Endothelial cell (in vitro differentiated cells): ENCODE data around the gene SECISBP2. TPM values are rescaled to one million over a fixed set of nuclear protein-coding genes. Genes with fewer than 3 reads are reported as not detected.

Experiments used
- DNase-seq: peaks from one replicate; pipeline ENCODE4 v3.0.0; 2021; ENCODE audit warnings: low spot score
- H3K27ac Mint-ChIP-seq: one replicate; pipeline ENCODE4 v1.8.0; 2021; ENCODE audit warnings: mixed read lengths, inconsistent platforms; ENCODE audit not compliant: unreplicated experiment
- H3K27me3 Mint-ChIP-seq: one replicate; pipeline ENCODE4 v1.8.0; 2021; ENCODE audit warnings: mild to moderate bottlenecking, moderate library complexity, mixed read lengths, inconsistent platforms; ENCODE audit not compliant: unreplicated experiment
- H3K36me3 Mint-ChIP-seq: one replicate; pipeline ENCODE4 v1.8.0; 2021; ENCODE audit warnings: mild to moderate bottlenecking, low read depth, mixed read lengths, inconsistent platforms; ENCODE audit not compliant: unreplicated experiment
- H3K4me1 Mint-ChIP-seq: one replicate; pipeline ENCODE4 v1.8.0; 2021; ENCODE audit warnings: mild to moderate bottlenecking, mixed read lengths, inconsistent platforms; ENCODE audit not compliant: unreplicated experiment
- H3K4me3 Mint-ChIP-seq: one replicate; pipeline ENCODE4 v1.8.0; 2021; ENCODE audit warnings: mild to moderate bottlenecking, mixed read lengths, inconsistent platforms; ENCODE audit not compliant: unreplicated experiment
- H3K9me3 Mint-ChIP-seq: one replicate; pipeline ENCODE4 v1.8.0; 2021; ENCODE audit warnings: mixed read lengths, inconsistent platforms; ENCODE audit not compliant: unreplicated experiment
- total RNA-seq: library from RNA; stranded (reverse); fragmentation: NEBNext Ultra II Directional; extraction: Animal tissue kit (Norgen Biotek cat#: 25700); gene quantifications from one replicate; pipeline ENCODE4 v1.2.1, GENCODE V29; 2021; ENCODE audit not compliant: unreplicated experiment
- TF ChIP-seq, protein P1 (sequence below): fragments of 200-600 bp; sonication (generic); IDR thresholded peaks from one replicate; pipeline ENCODE4 v1.5.0; 2021; ENCODE audit warnings: antibody characterized with exemption; ENCODE audit not compliant: unreplicated experiment

Gene SECISBP2
- total RNA-seq, 1 donor from 2014 or later, result 41.3 TPM

DNA sequence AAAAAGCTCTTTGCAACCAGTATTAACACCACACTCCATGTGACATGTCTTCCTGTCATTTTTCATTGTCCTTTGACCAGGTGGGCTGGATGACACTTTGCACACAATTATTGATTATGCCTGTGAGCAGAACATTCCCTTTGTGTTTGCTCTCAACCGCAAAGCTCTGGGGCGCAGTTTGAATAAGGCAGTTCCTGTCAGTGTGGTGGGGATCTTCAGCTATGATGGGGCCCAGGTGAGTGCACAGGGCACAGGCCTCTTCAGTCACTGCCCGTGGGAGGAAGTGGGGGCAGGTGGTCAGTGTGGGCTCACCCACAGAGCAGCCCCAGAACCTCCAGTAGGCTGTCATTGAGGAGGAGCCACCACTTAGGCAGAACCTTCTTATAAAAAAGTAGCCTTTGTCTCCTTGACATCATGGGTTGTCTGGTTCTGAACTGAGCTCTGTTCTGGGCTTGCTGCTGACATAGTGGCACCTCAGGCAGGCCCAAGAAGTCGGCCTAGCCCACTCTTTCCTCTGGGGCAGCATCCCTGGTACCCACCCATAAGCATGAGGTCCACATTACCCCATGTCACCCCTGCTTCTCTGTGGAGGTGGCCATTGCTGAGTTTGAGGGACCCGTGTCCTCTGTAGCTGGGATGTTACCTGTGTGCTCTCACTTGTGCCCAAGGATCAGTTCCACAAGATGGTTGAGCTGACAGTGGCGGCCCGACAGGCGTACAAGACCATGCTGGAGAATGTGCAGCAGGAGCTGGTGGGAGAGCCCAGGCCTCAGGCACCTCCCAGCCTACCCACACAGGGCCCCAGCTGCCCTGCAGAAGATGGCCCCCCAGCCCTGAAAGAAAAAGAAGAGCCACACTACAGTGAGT is 39.3 kb downstream of the SECISBP2 start:
- Mint-ChIP-seq H3K27ac (no peak overlapping the region), H3K9me3 (no peaks in the 10 kb centered on the region), H3K27me3 (peaks cover 3% of the 10 kb centered on the region), H3K4me3 (no peak overlapping the region), H3K4me1 (peaks cover 14% of the 10 kb centered on the region), H3K36me3 (peaks cover 40% of the 10 kb centered on the region)
- no peak for DNase-seq
- TF ChIP-seq, protein P1, sequence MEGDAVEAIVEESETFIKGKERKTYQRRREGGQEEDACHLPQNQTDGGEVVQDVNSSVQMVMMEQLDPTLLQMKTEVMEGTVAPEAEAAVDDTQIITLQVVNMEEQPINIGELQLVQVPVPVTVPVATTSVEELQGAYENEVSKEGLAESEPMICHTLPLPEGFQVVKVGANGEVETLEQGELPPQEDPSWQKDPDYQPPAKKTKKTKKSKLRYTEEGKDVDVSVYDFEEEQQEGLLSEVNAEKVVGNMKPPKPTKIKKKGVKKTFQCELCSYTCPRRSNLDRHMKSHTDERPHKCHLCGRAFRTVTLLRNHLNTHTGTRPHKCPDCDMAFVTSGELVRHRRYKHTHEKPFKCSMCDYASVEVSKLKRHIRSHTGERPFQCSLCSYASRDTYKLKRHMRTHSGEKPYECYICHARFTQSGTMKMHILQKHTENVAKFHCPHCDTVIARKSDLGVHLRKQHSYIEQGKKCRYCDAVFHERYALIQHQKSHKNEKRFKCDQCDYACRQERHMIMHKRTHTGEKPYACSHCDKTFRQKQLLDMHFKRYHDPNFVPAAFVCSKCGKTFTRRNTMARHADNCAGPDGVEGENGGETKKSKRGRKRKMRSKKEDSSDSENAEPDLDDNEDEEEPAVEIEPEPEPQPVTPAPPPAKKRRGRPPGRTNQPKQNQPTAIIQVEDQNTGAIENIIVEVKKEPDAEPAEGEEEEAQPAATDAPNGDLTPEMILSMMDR, result no peak

GRCh38 chr9:89358376-89358916 is 40.1 kb downstream of the SECISBP2 start:
- TF ChIP-seq, protein P1, result no peak
- no peak overlapping the region for H3K4me3 Mint-ChIP-seq
- peaks cover 36% of the 10 kb centered on the region for H3K36me3 Mint-ChIP-seq
- DNase-seq, result no peak
- H3K9me3 Mint-ChIP-seq, result no peaks in the 10 kb centered on the region
- H3K27me3 Mint-ChIP-seq, result peaks cover 3% of the 10 kb centered on the region
- peaks cover 14% of the 10 kb centered on the region for H3K4me1 Mint-ChIP-seq
- H3K27ac Mint-ChIP-seq, result no peak overlapping the region

- Mint-ChIP-seq H3K36me3 (peaks cover 35% of the 10 kb centered on the region), H3K27ac (no peak overlapping the region), H3K4me1 (peaks cover 14% of the 10 kb centered on the region), H3K4me3 (no peak overlapping the region), H3K9me3 (no peaks in the 10 kb centered on the region), H3K27me3 (peaks cover 3% of the 10 kb centered on the region)
- DNase-seq, result no peak
- TF ChIP-seq, protein P1, result no peak
These were observed 40.7 kb downstream of the SECISBP2 start for GRCh38 chr9:89358985-89359384.

GRCh38 chr9:89359751-89360261 is 41.5 kb downstream of the SECISBP2 start:
- Mint-ChIP-seq H3K36me3 (peaks cover 33% of the 10 kb centered on the region), H3K9me3 (no peaks in the 10 kb centered on the region), H3K27me3 (peaks cover 3% of the 10 kb centered on the region), H3K4me1 (peaks cover 14% of the 10 kb centered on the region), H3K4me3 (peak overlapping the region; percentile 57), H3K27ac (peak overlapping the region; percentile 59)
- no peak for DNase-seq
- TF ChIP-seq, protein P1, result no peak

DNA sequence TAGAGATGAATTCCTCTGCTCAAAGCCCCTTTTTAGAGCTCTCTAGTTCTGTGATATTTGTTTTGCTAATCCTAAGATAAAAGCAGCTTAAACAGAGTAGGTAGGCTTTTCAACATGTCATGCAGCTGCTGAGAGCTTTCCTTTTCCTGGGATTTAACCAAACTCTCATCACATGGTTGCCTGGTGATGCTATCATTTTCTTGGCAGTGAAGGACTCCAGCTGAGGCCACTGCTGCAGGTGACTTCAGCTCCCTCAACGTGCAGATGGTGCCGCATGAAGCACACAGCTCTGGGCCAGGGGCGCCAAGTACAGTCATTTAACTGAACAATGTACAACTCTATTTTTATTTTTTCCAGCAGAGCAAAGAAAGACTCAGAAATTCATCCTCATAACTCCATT is 42.2 kb downstream of the SECISBP2 start:
- Mint-ChIP-seq H3K4me1 (peaks cover 14% of the 10 kb centered on the region), H3K9me3 (no peaks in the 10 kb centered on the region), H3K36me3 (peaks cover 33% of the 10 kb centered on the region), H3K4me3 (no peak overlapping the region), H3K27ac (peak overlapping the region; percentile 71), H3K27me3 (peaks cover 3% of the 10 kb centered on the region)
- no peak for DNase-seq
- TF ChIP-seq, protein P1, result no peak
